IMR-90 (cell line): ENCODE results near the gene PRKRIP1. TPM values are rescaled to one million over a fixed set of nuclear protein-coding genes. Genes with fewer than 3 reads are reported as not detected.

Experiments
- ATAC-seq: fragments of 200-7000 bp; cut with Tn5 transposase; 2 replicates; pipeline ENCODE4 v1.9.1; 2020; ENCODE audit warnings: low read depth, mild to moderate bottlenecking, moderate library complexity
- BruUV-seq: library from RNA; stranded (reverse); fragments of 400-500 nt; replicated peaks from 2 replicates; lab custom pipeline; 2021; lab: Mats Ljungman, UMichigan
- CTCF ChIA-PET: fragments of 300-600 bp; formaldehyde crosslinking; extraction: SDS; loops from one replicate; lab custom pipeline; 2021; ENCODE audit warnings: antibody characterized with exemption; lab: Yijun Ruan, JAX
- POLR2A ChIA-PET: fragments of 300-600 bp; sonication (Branson Sonifier 250); formaldehyde crosslinking; loops from one replicate; lab custom pipeline; 2022; ENCODE audit warnings: antibody characterized with exemption; ENCODE audit not compliant: unreplicated experiment; lab: Charles Lee
- DNase-seq: peaks from one replicate; pipeline ENCODE4 v3.0.0; 2013
- H2AFZ ChIP-seq: replicated peaks from 2 replicates; pipeline ENCODE3; 2013; ENCODE audit warnings: low read length, mild to moderate bottlenecking; ENCODE audit not compliant: poor library complexity
- H2AK5ac ChIP-seq: 2 replicates; pipeline ENCODE4 v1.6.1; 2013; ENCODE audit warnings: low read depth, low read length, inconsistent platforms
- H2AK9ac ChIP-seq: replicated peaks from 2 replicates; pipeline ENCODE3; 2013; ENCODE audit warnings: mild to moderate bottlenecking, low read depth, low read length, moderate library complexity; ENCODE audit not compliant: poor library complexity
- H2BK120ac ChIP-seq: 2 replicates; pipeline ENCODE4 v1.6.1; 2013; ENCODE audit warnings: low read depth, low read length, inconsistent platforms
- H2BK15ac ChIP-seq: 3 replicates; pipeline ENCODE4 v1.6.1; 2013; ENCODE audit warnings: low read depth, low read length, inconsistent platforms
- H2BK20ac ChIP-seq: 2 replicates; pipeline ENCODE4 v1.6.1; 2013; ENCODE audit warnings: low read depth, mild to moderate bottlenecking, inconsistent platforms, low read length, moderate library complexity
- H2BK5ac ChIP-seq: 2 replicates; pipeline ENCODE4 v1.6.1; 2013; ENCODE audit warnings: mild to moderate bottlenecking, low read depth, low read length, inconsistent platforms; ENCODE audit not compliant: poor library complexity, severe bottlenecking
- H3K14ac ChIP-seq: replicated peaks from 2 replicates; pipeline ENCODE4 v1.6.1; 2013; ENCODE audit warnings: low read depth, low read length, inconsistent platforms
- H3K18ac ChIP-seq: 2 replicates; pipeline ENCODE4 v1.6.1; 2013; ENCODE audit warnings: low read depth, low read length, control low read depth
- H3K23ac ChIP-seq: 2 replicates; pipeline ENCODE4 v1.6.1; 2013; ENCODE audit warnings: low read depth, low read length, inconsistent platforms
- H3K27ac ChIP-seq: 2 replicates; pipeline ENCODE4 v1.5.1; 2013; ENCODE audit warnings: mild to moderate bottlenecking, control low read depth, low read length; ENCODE audit not compliant: insufficient read depth
- H3K27me3 ChIP-seq: 2 replicates; pipeline ENCODE4 v1.6.1; 2013; ENCODE audit warnings: low read length; ENCODE audit not compliant: control insufficient read depth, insufficient read depth
- H3K36me3 ChIP-seq: 2 replicates; pipeline ENCODE4 v1.6.1; 2013; ENCODE audit warnings: low read length, mixed read lengths; ENCODE audit not compliant: control insufficient read depth, insufficient read depth
- H3K4ac ChIP-seq: 2 replicates; pipeline ENCODE4 v1.6.1; 2013; ENCODE audit warnings: low read depth, low read length, inconsistent platforms
- H3K4me1 ChIP-seq: 2 replicates; pipeline ENCODE4 v1.6.1; 2013; ENCODE audit warnings: low read length, mixed read lengths; ENCODE audit not compliant: control insufficient read depth, insufficient read depth
- H3K4me2 ChIP-seq: 2 replicates; pipeline ENCODE4 v1.6.1; 2013; ENCODE audit warnings: low read depth, mild to moderate bottlenecking, control low read depth, low read length, moderate library complexity
- H3K4me3 ChIP-seq: 2 replicates; pipeline ENCODE4 v1.5.1; 2013; ENCODE audit warnings: low read depth, mild to moderate bottlenecking, control low read depth, low read length, moderate library complexity; ENCODE audit not compliant: insufficient read depth
- H3K56ac ChIP-seq: 2 replicates; pipeline ENCODE4 v1.6.1; 2013; ENCODE audit warnings: low read length, inconsistent platforms; ENCODE audit not compliant: insufficient read depth; ENCODE audit errors: extremely low read depth
- H3K79me1 ChIP-seq, 2 experiments: 2 replicates each; pipeline ENCODE4 v1.6.1; 2013; ENCODE audit warnings: low read length in 2 of 2, inconsistent platforms in 1 of 2, low read depth in 1 of 2
- H3K9ac ChIP-seq: 2 replicates; pipeline ENCODE4 v1.6.1; 2013; ENCODE audit warnings: low read depth, low read length, control low read depth
- H3K9me1 ChIP-seq: 2 replicates; pipeline ENCODE4 v1.6.1; 2013; ENCODE audit warnings: low read length, inconsistent platforms; ENCODE audit not compliant: insufficient read depth
- H3K9me3 ChIP-seq: 2 replicates; pipeline ENCODE4 v1.6.1; 2013; ENCODE audit warnings: low read length; ENCODE audit not compliant: control insufficient read depth, insufficient read depth
- H4K20me1 ChIP-seq: 2 replicates; pipeline ENCODE4 v1.6.1; 2013; ENCODE audit warnings: low read length, inconsistent platforms; ENCODE audit not compliant: insufficient read depth
- H4K5ac ChIP-seq: 2 replicates; pipeline ENCODE4 v1.6.1; 2013; ENCODE audit warnings: mild to moderate bottlenecking, low read depth, low read length, control low read depth
- H4K8ac ChIP-seq, 2 experiments: 2 replicates each; pipeline ENCODE4 v1.6.1; 2013; ENCODE audit warnings: low read depth in 2 of 2, low read length in 2 of 2, control low read depth in 1 of 2, inconsistent platforms in 1 of 2
- H4K91ac ChIP-seq: 2 replicates; pipeline ENCODE4 v1.6.1; 2013; ENCODE audit warnings: low read depth, low read length, inconsistent platforms; ENCODE audit not compliant: insufficient read depth
- MAFK ChIP-seq: IDR thresholded peaks from 2 replicates; pipeline ENCODE4 v1.6.1; 2012; ENCODE audit warnings: low read depth, low read length, improper control_type of control experiment
- MXI1 ChIP-seq: IDR thresholded peaks from 2 replicates; pipeline ENCODE4 v1.6.1; 2012; ENCODE audit warnings: low read depth, mild to moderate bottlenecking, low read length, moderate library complexity, borderline replicate concordance
- NFE2L2 ChIP-seq: fragments of 150-350 bp; IDR thresholded peaks from 2 replicates; pipeline ENCODE4 v1.6.1; 2016; ENCODE audit warnings: low read depth, mild to moderate bottlenecking, low read length
- RFX5 ChIP-seq: IDR thresholded peaks from 2 replicates; pipeline ENCODE4 v1.8.0; 2012; ENCODE audit warnings: low read depth, mild to moderate bottlenecking, low read length, moderate library complexity
- SMC3 ChIP-seq: fragments of 150-350 bp; IDR thresholded peaks from 2 replicates; pipeline ENCODE4 v1.6.1; 2016; ENCODE audit warnings: low read depth, mild to moderate bottlenecking, antibody characterized with exemption, low read length, moderate library complexity
- WGBS, 2 experiments: methylation state at CpG; one replicate each; pipeline versions ENCODE4 v1.1.5 to v1.1.7; 2013; ENCODE audit warnings: missing lambda C conversion rate in 2 of 2; ENCODE audit not compliant: insufficient read length in 1 of 2; ENCODE audit errors: extremely low coverage in 2 of 2; 5-methylcytosine and 5-hydroxymethylcytosine counted together
- dilution Hi-C: fragments of 300-500 bp; cut with HindIII; formaldehyde crosslinking; loops from one replicate; pipeline ENCODE4 v1.14.3; 2018; ENCODE audit warnings: low sequenced_read_pairs; ENCODE audit not compliant: unreplicated experiment
- in situ Hi-C: fragments of 300-500 bp; cut with MboI; formaldehyde crosslinking; loops from 3 replicates; pipeline ENCODE4 v1.14.3; 2019; ENCODE audit warnings: low sequenced_read_pairs, inconsistent platforms, mixed read lengths
- intact Hi-C: fragments of 100-400 bp; cut with micrococcal nuclease; formaldehyde crosslinking; loops from 2 replicates; pipeline ENCODE4 v1.10.0; 2022
- polyA plus RNA-seq, 3 experiments: library from polyadenylated mRNA; depleted of rRNA; stranded (reverse); fragments of >200 nt; gene quantifications; 2 replicates each; pipeline ENCODE4 v1.2.3, GENCODE V29; 2012; ENCODE audit warnings: low replicate concordance in 1 of 3
- total RNA-seq: library from RNA; depleted of rRNA; stranded (reverse); fragments of >200 nt; gene quantifications from 2 replicates; pipeline ENCODE4 v1.2.3, GENCODE V29; 2012
- TF ChIP-seq, protein P1 (sequence below): fragments of 150-350 bp; IDR thresholded peaks from 2 replicates; pipeline ENCODE4 v1.6.1; 2017; ENCODE audit warnings: mild to moderate bottlenecking, antibody characterized with exemption, low read length, low read depth

PRKRIP1 gene
- total and polyA plus RNA-seq, 2 of the 4 experiments (the other 2 are of a cell fraction) = 6.5 to 21.6 TPM

DNA sequence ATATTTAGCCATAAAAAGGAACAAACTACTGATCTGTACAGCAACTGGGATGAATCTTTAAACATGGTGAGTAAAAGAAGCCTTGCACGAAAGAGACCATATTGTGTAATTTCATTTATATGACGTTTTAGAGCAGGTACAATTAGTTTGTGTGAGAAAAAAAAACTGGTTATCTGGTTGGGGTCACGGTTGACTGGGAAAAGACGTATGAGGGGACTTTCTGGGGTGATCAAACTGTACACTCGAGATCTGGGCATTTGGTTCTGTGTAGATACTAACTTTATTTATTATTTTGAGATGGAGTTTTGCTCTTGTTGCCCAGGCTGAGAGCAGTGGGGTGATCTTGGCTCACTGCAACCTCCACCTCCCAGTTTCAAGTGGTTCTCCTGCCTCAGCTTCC, 4.2 kb downstream of the PRKRIP1 start:
- no peak overlapping the region for H3K4me2 ChIP-seq
- dilution Hi-C loops (no loop called here), in situ Hi-C loops (no loop called here), intact Hi-C loops (no loop called here)
- H3K9me3 ChIP-seq = no peaks in the 10 kb centered on the region
- H2AK9ac ChIP-seq = no peak overlapping the region
- no peak overlapping the region for H3K56ac ChIP-seq
- H4K91ac ChIP-seq = no peak overlapping the region
- CTCF ChIA-PET = no interaction called here
- DNase-seq = no peak
- H3K4me3 ChIP-seq = no peak overlapping the region
- H2BK5ac ChIP-seq = no peak overlapping the region
- H4K20me1 ChIP-seq = no peaks in the 10 kb centered on the region
- H2BK120ac ChIP-seq = no peak overlapping the region
- no peak overlapping the region for H3K23ac ChIP-seq
- POLR2A ChIA-PET = no interaction called here
- H3K79me1 ChIP-seq = peaks cover 25% of the 10 kb centered on the region in 2 experiments
- no peak overlapping the region for H4K8ac ChIP-seq
- no peak overlapping the region for H2AFZ ChIP-seq
- no CpG with 5 or more reads among the region's 5 CpGs for WGBS, 2 experiments
- no TSS peak for BruUV-seq
- peaks cover 36% of the 10 kb centered on the region for H3K36me3 ChIP-seq
- H3K4ac ChIP-seq = no peak overlapping the region
- H3K27me3 ChIP-seq = no peaks in the 10 kb centered on the region
- TF ChIP-seq RFX5 = no peak
- TF ChIP-seq NFE2L2 = no peak
- TF ChIP-seq MXI1 = no peak
- no peak for TF ChIP-seq SMC3
- no peak for TF ChIP-seq MAFK
- TF ChIP-seq, protein P1, sequence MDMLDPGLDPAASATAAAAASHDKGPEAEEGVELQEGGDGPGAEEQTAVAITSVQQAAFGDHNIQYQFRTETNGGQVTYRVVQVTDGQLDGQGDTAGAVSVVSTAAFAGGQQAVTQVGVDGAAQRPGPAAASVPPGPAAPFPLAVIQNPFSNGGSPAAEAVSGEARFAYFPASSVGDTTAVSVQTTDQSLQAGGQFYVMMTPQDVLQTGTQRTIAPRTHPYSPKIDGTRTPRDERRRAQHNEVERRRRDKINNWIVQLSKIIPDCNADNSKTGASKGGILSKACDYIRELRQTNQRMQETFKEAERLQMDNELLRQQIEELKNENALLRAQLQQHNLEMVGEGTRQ = no peak
- no peak for ATAC-seq
- H3K9ac ChIP-seq = no peak overlapping the region
- H3K9me1 ChIP-seq = no peaks in the 10 kb centered on the region
- H2BK15ac ChIP-seq = no peak overlapping the region
- H3K18ac ChIP-seq = no peak overlapping the region
- H3K4me1 ChIP-seq = peaks cover 5% of the 10 kb centered on the region
- H2AK5ac ChIP-seq = no peak overlapping the region
- no peak overlapping the region for H3K27ac ChIP-seq
- H4K5ac ChIP-seq = no peak overlapping the region
- H2BK20ac ChIP-seq = no peak overlapping the region
- H3K14ac ChIP-seq = no peak overlapping the region
